ENCODE data around the gene BNC2.

The BNC2 gene

DNA sequence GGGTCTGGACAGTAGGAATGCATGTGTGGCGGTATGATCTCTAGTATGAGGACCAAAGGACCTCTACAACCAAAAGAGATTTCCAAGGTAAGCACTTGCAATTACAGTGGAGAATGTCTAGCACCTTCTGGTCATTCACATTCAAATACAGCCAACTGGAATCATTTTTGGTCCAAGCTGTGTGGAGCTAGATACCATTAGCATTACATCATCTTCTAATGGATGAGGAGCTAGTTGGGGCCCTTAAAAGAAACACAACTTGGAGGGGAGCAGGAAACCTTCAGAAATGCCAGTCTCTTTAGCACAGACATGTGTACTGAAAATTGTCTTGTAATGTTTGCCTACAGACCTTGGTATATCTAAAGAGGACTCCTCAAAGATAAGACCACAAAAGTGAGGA, 244.7 kb downstream of the BNC2 start:
- TF ChIP-seq, protein P1, sequence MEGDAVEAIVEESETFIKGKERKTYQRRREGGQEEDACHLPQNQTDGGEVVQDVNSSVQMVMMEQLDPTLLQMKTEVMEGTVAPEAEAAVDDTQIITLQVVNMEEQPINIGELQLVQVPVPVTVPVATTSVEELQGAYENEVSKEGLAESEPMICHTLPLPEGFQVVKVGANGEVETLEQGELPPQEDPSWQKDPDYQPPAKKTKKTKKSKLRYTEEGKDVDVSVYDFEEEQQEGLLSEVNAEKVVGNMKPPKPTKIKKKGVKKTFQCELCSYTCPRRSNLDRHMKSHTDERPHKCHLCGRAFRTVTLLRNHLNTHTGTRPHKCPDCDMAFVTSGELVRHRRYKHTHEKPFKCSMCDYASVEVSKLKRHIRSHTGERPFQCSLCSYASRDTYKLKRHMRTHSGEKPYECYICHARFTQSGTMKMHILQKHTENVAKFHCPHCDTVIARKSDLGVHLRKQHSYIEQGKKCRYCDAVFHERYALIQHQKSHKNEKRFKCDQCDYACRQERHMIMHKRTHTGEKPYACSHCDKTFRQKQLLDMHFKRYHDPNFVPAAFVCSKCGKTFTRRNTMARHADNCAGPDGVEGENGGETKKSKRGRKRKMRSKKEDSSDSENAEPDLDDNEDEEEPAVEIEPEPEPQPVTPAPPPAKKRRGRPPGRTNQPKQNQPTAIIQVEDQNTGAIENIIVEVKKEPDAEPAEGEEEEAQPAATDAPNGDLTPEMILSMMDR (IDR thresholded peaks at IDR 0.05; ENCODE audit: low read depth, low read length, missing control alignments): no peak
- in situ Hi-C loops (cut with HindIII; ENCODE audit: low sequenced_read_pairs): no loop called here
- DNase-seq (ENCODE audit: low read depth): no peak
- no peak overlapping the region for H3K4me3 ChIP-seq (ENCODE audit: low read depth, low read length)

GRCh38 chr9:16625161-16625631, 245.3 kb downstream of the BNC2 start:
- in situ Hi-C loops (cut with HindIII; ENCODE audit: low sequenced_read_pairs): no loop called here
- no peak for DNase-seq (ENCODE audit: low read depth)
- H3K4me3 ChIP-seq (ENCODE audit: low read depth, low read length): no peak overlapping the region
- TF ChIP-seq, protein P1 (IDR thresholded peaks at IDR 0.05; ENCODE audit: low read depth, low read length, missing control alignments): no peak

DNA sequence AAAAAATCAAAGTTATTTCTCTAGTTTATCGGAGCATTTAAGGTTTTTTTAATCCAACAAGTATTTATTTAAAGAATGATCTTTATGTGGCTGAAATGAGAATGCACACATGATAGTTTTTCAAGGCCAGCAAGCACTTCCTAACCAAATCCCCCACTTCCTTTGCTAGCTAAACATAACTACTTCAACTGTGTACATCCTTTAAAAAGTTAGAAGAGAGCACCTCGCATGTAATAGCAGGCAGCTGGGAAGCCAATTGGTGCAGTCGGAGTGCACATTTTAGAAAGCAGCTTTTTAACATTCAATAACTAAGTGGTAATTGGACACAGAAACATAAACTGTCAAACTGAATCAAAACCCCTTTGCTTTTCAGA, 245.7 kb downstream of the BNC2 start:
- TF ChIP-seq, protein P1 (IDR thresholded peaks at IDR 0.05; ENCODE audit: low read depth, low read length, missing control alignments): no peak
- no peak overlapping the region for H3K4me3 ChIP-seq (ENCODE audit: low read depth, low read length)
- in situ Hi-C loops (cut with HindIII; ENCODE audit: low sequenced_read_pairs): no loop called here

GRCh38 chr9:16623989-16624743, 246.3 kb downstream of the BNC2 start:
- DNase-seq (ENCODE audit: low read depth): no peak
- H3K4me3 ChIP-seq (ENCODE audit: low read depth, low read length): no peak overlapping the region
- TF ChIP-seq, protein P1 (IDR thresholded peaks at IDR 0.05; ENCODE audit: low read depth, low read length, missing control alignments): no peak
- in situ Hi-C loops (cut with HindIII; ENCODE audit: low sequenced_read_pairs): no loop called here

More for the DNA sequence above, 245.7 kb downstream of the BNC2 start:
- DNase-seq (ENCODE audit: low read depth): no peak

DNA sequence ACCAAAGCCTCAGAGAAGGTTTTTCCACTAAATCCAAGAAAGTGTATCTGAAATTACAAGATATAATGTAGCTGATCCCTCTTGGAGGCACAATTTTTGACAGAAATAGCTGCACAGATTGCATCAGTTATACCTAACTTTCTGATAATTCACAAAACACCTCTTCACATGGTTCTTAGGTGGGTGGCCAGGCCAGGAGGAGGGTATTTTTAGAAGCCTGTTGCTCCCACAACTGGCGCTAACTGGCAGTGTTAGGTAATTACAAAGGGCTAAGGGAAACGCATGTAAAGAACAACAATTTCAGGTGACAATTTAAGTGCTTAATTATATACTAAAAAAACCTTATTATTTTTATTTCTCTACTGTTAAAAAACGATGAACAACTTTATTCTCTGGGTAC, 247.9 kb downstream of the BNC2 start:
- H3K4me3 ChIP-seq (ENCODE audit: low read depth, low read length): no peak overlapping the region
- TF ChIP-seq, protein P1 (IDR thresholded peaks at IDR 0.05; ENCODE audit: low read depth, low read length, missing control alignments): no peak
- DNase-seq (ENCODE audit: low read depth): no peak
- in situ Hi-C loops (cut with HindIII; ENCODE audit: low sequenced_read_pairs): no loop called here

DNA sequence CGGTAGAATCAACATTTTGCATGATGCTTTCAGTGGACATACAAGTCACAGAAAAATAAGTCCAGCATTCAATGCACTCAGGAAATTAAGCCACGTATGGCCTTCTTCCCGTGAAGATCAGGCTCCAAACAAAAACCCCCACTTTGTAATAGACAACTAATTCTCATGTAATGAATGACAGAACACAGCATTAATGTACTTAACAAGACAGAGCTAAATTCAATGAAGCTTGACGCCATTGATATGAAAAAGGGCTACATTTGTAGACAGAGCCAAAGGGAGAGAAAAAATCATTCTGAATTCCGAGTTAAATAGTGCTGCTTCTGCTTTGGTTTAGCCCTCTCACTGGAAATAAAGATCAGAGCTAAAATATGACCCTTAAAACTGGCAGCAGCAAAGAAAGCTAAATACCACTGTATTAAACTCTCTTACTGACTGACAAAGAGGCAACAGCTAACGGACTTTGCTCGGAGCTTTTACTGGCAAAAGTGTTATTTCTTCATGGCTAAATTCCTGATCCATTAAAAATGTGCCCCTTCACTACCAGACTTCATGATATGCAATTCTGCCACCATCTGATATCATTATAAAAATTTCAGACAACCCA, 250.5 kb downstream of the BNC2 start:
- DNase-seq (ENCODE audit: low read depth): no peak
- TF ChIP-seq, protein P1 (IDR thresholded peaks at IDR 0.05; ENCODE audit: low read depth, low read length, missing control alignments): no peak
- in situ Hi-C loops (cut with HindIII; ENCODE audit: low sequenced_read_pairs): no loop called here
- no peak overlapping the region for H3K4me3 ChIP-seq (ENCODE audit: low read depth, low read length)
